Activated naive CD4-positive, alpha-beta T cell treated with anti-CD3 and anti-CD28 coated beads, Interleukin-2, amount 50 U/mL, for 72 hours (primary cell): Measurements from ENCODE around the gene SPAST. TPM values are rescaled to one million over a fixed set of nuclear protein-coding genes. Genes with fewer than 3 reads are reported as not detected.
A peak's percentile ranks its signal among the peaks of the same experiment; 100 is the strongest.
"Not testable (repeated sequence)": the region's sequence is repeated elsewhere in the genome, so short reads cannot be mapped to it uniquely, and the experiment has no call there.

ENCODE experiments used
- ATAC-seq, 2 donors: fragments of 150-1000 bp; cut with Tn5 transposase; 2 replicates each; pipeline ENCODE4 v1.10.0; 2021; ENCODE audit warnings: mild to moderate bottlenecking in 2 of 2, moderate library complexity in 2 of 2
- DNase-seq, 2 donors: peaks; one replicate each; pipeline ENCODE4 v3.0.0; 2021 to 2022; ENCODE audit warnings: low spot score in 2 of 2
- H3K27ac Mint-ChIP-seq, 2 donors: one replicate each; pipeline ENCODE4 v1.8.0; 2022; ENCODE audit warnings: mild to moderate bottlenecking in 2 of 2, mixed read lengths in 2 of 2
- H3K36me3 Mint-ChIP-seq, 2 donors: one replicate each; pipeline ENCODE4 v1.8.0; 2022; ENCODE audit warnings: mixed read lengths in 2 of 2
- H3K9me3 Mint-ChIP-seq, 2 donors: one replicate each; pipeline ENCODE4 v1.8.0; 2022; ENCODE audit warnings: mixed read lengths in 2 of 2
- total RNA-seq, 2 donors: library from RNA; stranded (reverse); gene quantifications; one replicate each; pipeline ENCODE4 v1.2.3, GENCODE V29; 2022

Gene SPAST, protein sequence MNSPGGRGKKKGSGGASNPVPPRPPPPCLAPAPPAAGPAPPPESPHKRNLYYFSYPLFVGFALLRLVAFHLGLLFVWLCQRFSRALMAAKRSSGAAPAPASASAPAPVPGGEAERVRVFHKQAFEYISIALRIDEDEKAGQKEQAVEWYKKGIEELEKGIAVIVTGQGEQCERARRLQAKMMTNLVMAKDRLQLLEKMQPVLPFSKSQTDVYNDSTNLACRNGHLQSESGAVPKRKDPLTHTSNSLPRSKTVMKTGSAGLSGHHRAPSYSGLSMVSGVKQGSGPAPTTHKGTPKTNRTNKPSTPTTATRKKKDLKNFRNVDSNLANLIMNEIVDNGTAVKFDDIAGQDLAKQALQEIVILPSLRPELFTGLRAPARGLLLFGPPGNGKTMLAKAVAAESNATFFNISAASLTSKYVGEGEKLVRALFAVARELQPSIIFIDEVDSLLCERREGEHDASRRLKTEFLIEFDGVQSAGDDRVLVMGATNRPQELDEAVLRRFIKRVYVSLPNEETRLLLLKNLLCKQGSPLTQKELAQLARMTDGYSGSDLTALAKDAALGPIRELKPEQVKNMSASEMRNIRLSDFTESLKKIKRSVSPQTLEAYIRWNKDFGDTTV
- 10 to 100 TPM; 15.8 to 16.3 TPM for total RNA-seq

DNA sequence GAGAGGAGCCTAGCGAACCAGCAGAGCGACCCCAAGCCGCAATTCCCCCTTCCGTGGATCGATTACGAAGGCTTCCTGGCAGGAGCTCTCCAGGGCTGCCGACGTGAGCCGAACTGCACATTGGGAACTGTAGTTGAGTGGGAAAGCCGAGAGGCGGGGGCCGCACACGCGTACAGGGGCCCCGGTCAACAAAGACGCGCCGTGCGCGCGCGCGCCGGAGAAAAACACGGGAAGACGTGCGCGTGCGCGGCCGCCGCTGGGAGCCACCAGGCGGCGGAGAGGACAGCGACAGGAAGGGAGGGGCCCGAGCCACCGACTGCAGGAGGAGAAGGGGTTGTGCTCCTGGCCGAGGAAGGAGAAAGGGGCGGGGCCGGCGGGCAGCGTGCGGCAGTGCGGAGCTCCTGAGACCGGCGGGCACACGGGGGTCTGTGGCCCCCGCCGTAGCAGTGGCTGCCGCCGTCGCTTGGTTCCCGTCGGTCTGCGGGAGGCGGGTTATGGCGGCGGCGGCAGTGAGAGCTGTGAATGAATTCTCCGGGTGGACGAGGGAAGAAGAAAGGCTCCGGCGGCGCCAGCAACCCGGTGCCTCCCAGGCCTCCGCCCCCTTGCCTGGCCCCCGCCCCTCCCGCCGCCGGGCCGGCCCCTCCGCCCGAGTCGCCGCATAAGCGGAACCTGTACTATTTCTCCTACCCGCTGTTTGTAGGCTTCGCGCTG, at the start of gene SPAST:
Gene SPAST (plus strand): TSS at position 247 of the 711 bp plus-strand sequence. CDS start 276 bp downstream, at position 523.
- H3K36me3 Mint-ChIP-seq, result peaks cover 0 to 11% of the 10 kb centered on the region in 2 donors
- ATAC-seq, result peak; percentile 95 to 97
- no peaks in the 10 kb centered on the region for H3K9me3 Mint-ChIP-seq

DNA sequence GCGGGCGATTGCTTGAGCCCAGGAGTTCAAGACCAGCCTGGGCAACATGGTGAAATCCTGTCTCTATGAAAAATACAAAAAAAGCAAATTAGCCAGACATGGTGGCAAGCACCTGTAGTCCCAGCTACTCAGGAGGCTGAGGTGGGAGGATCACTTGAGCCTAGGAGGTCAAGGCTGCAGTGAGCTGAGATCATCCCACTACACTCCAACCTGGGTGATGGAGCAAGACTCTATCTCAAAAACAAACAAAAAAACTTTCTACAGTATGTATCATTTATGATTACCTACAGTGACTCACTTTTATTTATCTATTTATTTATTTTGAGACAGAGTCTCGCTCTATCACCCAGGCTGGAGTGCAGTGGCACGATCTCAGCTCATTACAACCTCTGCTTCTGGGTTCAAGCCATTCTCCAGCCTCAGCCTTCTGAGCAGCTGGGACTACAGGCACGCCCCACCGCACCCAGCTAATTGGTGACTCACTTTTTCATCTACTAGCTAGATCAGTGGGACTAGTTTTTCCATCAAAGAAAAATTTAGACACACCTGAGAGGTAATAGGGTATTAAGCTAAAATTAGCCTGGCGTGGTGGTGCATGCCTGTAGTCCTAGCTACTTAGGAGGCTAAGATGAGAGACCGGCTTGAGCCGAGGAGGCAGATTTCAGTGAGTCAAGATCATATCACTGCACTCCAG, 44.4 kb upstream of the SPAST start:
- H3K9me3 Mint-ChIP-seq, H3K36me3 Mint-ChIP-seq, ATAC-seq, DNase-seq, H3K27ac Mint-ChIP-seq: not testable (repeated sequence)

More for the DNA sequence above, at the start of gene SPAST:
- H3K27ac Mint-ChIP-seq, result peak within 1 kb of the TSS; percentile 93 to 98
- DNase-seq, result peak; percentile 96 to 97

DNA sequence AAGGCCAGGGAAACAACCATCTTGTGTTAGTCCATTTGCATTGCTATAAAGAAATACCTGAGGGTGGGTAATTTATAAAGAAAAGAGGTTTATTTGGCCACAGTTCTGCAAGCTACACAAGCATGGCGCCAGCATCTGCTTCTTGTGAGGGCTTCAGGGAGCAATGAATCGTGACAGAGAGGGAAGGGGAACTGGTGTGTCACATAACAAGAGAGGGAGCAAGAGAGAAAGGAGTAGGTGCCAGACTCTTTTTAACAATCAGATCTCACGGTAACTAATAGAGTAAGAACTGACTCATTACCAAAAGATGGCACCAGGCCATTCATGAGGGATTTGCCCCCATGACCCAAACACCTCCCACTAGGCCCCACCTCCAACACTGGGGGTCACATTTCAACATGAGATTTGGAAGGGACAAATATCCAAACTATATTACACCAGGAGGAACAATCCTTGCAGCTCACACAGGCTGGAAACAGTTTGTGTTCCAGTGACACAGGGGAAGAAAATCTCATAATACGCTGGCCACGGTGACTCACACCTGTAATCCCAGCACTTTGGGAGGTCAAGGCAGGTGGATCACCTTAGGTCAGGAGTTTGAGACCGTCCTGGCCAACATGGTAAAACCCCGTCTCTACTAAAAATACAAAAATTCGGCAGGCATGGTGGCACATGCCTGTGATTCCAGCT, 29.0 kb upstream of the SPAST start:
- ATAC-seq, result peak in 1 of 2 donors; percentile 34
- peaks cover 0 to 12% of the 10 kb centered on the region in 2 donors for H3K36me3 Mint-ChIP-seq
- DNase-seq, result peak in 1 of 2 donors; percentile 18
- H3K9me3 Mint-ChIP-seq, result not testable (repeated sequence)
- peak overlapping the region in 1 of 2 donors; percentile 72 for H3K27ac Mint-ChIP-seq

DNA sequence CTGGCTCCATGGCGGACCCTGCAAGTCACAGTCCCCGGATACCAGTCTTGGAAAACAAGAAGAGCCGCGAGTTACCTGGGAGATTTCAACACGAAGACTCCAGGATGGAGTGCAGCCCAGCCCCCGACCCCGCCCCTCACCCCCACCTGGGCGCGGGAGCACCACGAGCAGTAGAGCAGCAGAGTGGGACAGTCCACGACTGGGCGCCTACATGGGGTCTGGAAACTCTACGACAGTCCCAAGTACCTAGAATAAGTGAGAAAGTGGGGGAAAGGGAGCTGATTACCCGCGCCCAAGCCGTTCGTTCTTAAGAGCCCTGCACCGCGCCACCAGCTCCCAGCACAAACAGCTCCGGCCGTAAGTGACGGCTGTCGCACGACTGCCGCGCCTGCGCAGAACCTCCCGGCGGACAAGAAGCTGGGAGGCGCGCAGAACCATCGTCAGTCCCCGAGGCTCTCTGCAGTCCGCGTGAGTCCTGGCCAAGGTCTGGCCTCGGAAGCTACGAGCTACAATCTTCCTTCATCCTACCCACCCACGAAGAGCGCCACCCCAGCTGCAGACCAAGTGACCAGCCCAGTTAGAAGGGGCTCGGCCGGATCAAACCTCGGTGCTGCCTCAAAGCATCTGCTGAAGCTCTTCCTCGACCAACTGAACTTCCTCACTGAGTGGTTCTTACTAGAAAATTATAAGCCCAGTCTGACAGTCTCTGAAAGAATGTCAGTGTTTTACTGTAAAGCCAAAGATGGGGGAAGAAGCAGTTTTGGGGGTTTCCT, 23.7 kb upstream of the SPAST start, which contains the start of gene DPY30:
Gene DPY30 (minus strand): TSS at position 359 of the 773 bp plus-strand sequence. CDS start 349 bp downstream, at position 10.
- ATAC-seq (peak; percentile 91 to 96), DNase-seq (peak; percentile 88 to 91)
- Mint-ChIP-seq H3K9me3 (no peaks in the 10 kb centered on the region), H3K36me3 (no peaks in the 10 kb centered on the region), H3K27ac (peak within 1 kb of the TSS; percentile 80 to 93)

DNA sequence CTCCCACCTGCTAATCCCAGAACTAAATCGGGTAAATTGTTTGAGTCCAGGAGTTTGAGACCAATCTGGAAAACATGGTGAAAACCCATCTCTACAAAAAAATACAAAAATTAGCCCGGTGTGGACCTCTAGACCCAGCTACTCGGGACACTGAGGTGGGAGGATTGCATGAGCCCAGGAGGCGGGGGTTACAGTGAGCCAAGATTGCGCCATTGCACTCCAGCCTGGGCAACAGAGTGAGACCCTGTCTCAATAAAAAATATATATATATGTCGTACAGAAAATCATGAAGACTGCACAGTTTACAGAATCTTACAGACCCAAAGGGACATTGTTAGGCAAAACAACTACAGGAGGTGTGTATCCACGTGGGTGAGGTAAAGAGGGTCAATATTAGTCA, 19.8 kb upstream of the SPAST start:
- Mint-ChIP-seq H3K9me3 (no peaks in the 10 kb centered on the region), H3K36me3 (no peaks in the 10 kb centered on the region), H3K27ac (no peak overlapping the region)
- DNase-seq, result no peak
- ATAC-seq, result no peak

DNA sequence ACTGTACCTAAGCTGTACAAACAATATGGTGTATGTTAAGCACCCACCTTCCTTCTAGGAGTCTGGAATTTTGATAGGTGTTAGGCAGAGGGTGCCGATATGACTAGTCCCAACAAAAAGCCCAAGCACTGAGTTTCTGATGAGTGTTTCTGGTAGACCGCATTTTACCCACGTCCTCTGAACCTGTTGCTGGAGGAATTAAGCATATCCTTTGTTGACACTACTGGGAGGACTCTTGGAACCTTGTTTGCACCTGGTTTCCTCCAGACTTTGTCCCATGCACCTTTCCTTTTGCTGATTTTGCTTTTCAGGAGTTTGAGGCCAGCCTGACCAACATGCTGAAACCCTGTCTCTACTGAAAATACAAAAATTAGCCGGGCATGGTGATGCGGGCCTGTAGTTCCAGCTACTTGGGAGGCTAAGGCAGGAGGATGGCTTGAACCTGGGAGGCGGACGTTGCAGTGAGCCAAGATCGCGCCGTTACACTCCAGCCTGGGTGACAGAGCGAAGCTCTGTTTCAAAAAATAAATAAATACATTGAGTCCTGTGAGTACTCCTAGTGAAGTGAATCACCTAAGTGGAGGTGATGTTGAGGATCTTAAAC, 11.4 kb upstream of the SPAST start:
- Mint-ChIP-seq H3K9me3 (no peaks in the 10 kb centered on the region), H3K36me3 (no peaks in the 10 kb centered on the region), H3K27ac (no peak overlapping the region)
- DNase-seq, result no peak
- ATAC-seq, result no peak

DNA sequence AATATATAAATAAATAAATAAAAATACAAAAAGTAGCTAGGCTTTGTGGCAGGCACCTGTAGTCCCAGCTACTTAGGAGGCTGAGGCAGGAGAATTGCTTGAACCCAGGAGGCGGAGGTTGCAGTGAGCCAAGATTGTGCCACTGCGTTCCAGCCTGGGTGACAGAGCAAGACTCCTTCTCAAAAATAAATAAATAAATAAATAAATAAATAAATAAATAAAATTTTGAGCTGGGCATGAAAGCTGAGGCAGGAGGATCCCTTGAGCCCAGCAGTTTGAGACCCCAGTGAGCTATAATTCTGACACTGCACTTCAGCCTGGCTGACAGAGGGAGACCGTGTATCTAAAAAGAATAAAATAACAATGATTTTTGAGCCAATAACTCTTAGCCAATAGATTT, 8.8 kb upstream of the SPAST start:
- H3K27ac Mint-ChIP-seq, ATAC-seq, H3K9me3 Mint-ChIP-seq, H3K36me3 Mint-ChIP-seq, DNase-seq: not testable (repeated sequence)

DNA sequence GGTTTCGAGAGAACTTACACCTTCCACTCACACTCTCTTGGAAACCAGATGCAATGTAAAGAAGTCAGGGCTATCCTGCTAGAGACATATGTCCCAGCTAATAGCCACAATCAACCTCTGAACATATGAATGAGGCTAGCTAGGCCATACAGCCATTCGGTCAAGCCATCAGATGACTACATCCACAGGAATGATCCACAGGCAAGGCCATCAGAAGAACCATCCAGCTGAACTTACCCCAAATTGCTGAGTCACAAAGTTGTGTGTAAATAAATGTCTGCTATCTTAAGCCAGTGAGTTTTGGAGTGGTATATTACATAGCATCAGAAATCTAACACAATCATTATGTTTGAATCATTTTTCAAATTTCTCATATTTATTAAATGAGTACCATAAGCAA, 5.2 kb upstream of the SPAST start:
- Mint-ChIP-seq H3K36me3 (peaks cover 0 to 2% of the 10 kb centered on the region in 2 donors), H3K9me3 (no peaks in the 10 kb centered on the region), H3K27ac (no peak overlapping the region)
- ATAC-seq (no peak), DNase-seq (no peak)

DNA sequence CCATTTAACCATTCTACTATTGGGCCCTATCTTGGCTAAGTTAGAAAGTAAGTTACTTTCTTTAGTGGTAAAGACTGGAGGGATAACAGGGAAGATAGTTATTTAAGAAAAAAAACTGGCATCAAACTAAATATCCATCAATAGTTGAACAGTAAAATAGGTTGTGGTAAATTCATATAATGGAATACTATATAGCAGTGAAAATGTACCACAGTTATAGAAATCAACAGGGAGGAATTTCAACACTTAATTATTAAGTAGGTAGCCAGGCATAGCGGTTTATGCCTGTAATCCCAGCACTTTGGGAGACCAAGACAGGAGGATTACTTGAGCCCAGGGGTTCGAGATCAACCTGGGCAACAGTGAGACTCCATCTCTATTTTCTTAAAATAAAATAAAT, 3.1 kb upstream of the SPAST start:
- peaks cover 0 to 11% of the 10 kb centered on the region in 2 donors for H3K36me3 Mint-ChIP-seq
- no peak overlapping the region for H3K27ac Mint-ChIP-seq
- DNase-seq (no peak), ATAC-seq (no peak)
- no peaks in the 10 kb centered on the region for H3K9me3 Mint-ChIP-seq

DNA sequence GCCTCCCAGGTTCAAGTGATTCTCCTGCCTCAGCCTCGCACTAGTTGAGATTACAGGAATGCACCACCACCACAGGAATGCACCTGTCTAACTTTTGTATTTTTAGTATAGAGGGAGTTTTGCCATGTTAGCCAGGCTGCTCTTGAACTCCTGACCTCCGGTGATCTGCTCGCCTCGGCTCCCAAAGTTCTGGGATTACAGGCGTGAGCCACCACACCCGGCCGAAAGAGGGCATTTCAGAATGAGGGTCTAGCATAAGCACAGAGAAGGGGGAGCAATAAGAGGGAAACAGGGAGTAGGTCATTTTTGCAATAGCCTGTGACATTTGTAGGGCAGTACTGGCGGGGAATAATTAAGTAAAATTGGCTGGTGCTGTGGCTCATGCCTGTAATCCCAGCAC, 1.9 kb upstream of the SPAST start:
- DNase-seq (no peak), ATAC-seq (no peak)
- H3K9me3 Mint-ChIP-seq, result no peaks in the 10 kb centered on the region
- H3K36me3 Mint-ChIP-seq, result peaks cover 0 to 11% of the 10 kb centered on the region in 2 donors
- no peak overlapping the region for H3K27ac Mint-ChIP-seq

DNA sequence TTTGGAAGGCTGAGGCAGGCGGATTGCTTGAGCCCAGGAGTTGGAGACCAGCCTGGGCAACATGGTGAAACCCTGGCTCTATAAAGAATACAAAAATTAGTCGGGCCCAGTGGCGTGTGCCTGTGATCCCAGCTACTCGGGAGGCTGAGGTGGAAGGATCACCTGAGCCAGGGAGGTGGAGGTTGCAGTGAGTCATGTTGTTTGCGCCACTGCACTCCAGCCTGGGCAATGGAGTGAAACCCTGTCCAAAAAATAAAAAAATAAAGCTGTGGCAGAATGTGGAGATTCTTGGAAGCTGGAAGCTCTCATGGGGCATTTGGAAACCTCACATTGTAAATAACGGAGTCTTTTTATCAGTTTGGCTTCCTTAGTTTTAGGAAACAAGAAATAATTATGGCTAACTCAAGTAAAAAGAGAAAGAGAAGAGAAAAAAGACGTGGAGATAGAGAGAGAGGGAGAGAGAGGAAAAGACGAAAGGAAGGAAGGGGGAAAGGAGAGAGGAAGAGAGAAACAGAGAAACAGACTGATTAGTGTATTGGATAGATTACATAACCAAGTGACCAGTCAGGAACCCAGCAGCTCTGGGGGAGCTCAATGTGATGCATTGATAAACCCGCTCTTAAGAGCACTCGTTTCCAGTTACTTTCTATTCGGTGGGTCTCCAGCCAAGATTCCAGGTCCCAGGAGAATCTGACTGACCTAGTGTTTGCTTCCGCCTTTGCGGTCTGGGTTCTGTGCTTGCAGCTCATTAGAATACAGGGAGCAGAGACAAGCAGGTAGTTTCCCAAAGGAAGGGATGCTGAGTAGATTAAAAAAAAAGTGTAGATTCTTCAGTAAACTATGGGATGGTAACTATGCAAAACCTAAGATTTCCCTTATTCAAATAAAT, 1.1 kb upstream of the SPAST start:
- no peak for DNase-seq
- ATAC-seq, result no peak
- peaks cover 0 to 11% of the 10 kb centered on the region in 2 donors for H3K36me3 Mint-ChIP-seq
- peak overlapping the region; percentile 31 to 93 for H3K27ac Mint-ChIP-seq
- H3K9me3 Mint-ChIP-seq, result no peaks in the 10 kb centered on the region

DNA sequence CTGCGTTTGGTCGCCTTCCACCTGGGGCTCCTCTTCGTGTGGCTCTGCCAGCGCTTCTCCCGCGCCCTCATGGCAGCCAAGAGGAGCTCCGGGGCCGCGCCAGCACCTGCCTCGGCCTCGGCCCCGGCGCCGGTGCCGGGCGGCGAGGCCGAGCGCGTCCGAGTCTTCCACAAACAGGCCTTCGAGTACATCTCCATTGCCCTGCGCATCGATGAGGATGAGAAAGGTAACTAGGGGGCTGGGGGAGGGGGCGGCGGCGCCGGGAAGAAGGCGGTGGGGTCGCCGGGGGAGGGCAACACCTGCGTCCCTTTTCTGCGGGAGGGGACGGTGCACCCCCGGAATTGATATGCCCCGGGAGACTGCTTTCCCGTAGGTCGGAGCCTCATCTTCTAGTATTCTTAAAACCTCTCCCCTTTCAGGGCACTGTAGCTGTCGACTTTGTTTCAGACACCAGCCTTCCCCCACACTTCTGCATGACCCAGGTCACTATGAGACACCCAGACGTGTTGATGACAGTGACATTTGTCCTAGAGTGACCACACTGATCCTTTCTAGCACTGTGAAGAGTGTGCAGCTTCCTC, 755 bp downstream of the SPAST start:
- Mint-ChIP-seq H3K9me3 (no peaks in the 10 kb centered on the region), H3K36me3 (peaks cover 0 to 11% of the 10 kb centered on the region in 2 donors), H3K27ac (peak overlapping the region; percentile 93 to 96)
- peak in 1 of 2 donors; percentile 50 for ATAC-seq
- peak; percentile 24 to 59 for DNase-seq

DNA sequence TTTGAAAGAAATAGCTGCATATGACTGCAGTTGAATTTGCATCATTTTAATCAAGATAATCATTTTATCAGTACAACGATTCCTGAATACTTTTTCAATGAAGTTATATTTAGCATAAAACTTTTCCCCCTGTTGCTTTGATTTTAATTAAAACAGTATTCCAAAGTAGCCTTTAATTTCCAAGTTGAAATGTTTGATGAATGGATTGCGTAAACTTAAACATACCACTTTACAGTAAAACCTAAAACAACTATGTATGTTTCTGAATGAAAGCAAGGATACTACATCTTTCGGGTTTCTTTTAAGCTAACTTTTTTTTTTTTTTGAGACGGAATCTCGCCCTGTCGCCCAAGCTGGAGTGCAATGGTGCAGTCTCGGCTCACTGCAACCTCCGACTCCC, 1.4 kb downstream of the SPAST start:
- H3K9me3 Mint-ChIP-seq, result no peaks in the 10 kb centered on the region
- ATAC-seq (no peak), DNase-seq (no peak)
- peaks cover 0 to 11% of the 10 kb centered on the region in 2 donors for H3K36me3 Mint-ChIP-seq
- peak overlapping the region; percentile 93 to 96 for H3K27ac Mint-ChIP-seq

DNA sequence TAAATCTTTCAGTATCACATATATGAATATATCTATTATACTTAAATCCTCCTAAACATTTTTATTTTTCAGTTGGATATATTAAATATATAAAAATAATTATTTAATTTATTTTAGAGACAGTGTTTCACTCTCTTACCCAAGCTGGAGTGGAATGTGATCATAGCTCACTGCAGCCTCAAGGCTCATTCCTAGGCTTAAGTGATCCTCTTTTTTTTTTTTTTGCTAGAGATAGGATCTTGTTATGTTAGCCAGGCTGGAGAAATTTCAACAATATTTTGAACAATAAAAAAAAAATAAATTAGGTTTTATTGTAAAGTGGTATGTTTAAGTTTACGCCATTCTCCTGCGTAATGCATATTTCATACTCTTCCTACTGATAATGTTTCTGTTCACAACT, 4.2 kb downstream of the SPAST start:
- Mint-ChIP-seq H3K9me3 (no peaks in the 10 kb centered on the region), H3K36me3 (peaks cover 0 to 11% of the 10 kb centered on the region in 2 donors), H3K27ac (no peak overlapping the region)
- ATAC-seq (no peak), DNase-seq (no peak)
